22Rv1 (cell line): Measurements from ENCODE around the gene ATP11B.

ENCODE experiments used
- CTCF ChIP-seq: fragments of 450-650 bp; IDR thresholded peaks from 2 replicates; pipeline ENCODE4 v1.5.1; 2017; ENCODE audit warnings: mild to moderate bottlenecking
- ZFX ChIP-seq: fragments of 450-650 bp; IDR thresholded peaks from 2 replicates; pipeline ENCODE4 v1.6.1; 2017; ENCODE audit warnings: antibody characterized with exemption, borderline replicate concordance

GRCh38 chr3:182814419-182815062, 21.2 kb downstream of the ATP11B start:
- TF ChIP-seq CTCF (no peak), ZFX (no peak)
